Thyroid gland (tissue), 4 donors: ENCODE results near the gene ARFGAP3. TPM values are rescaled to one million over a fixed set of nuclear protein-coding genes. Genes with fewer than 3 reads are reported as not detected.
"Not testable (repeated sequence)": the region's sequence is repeated elsewhere in the genome, so short reads cannot be mapped to it uniquely, and the experiment has no call there.

ENCODE experiments used
- DNase-seq, 2 donors: peaks; one replicate each; pipeline ENCODE4 v3.0.0-alpha.2; 2019
- H3K27ac ChIP-seq, 3 donors: fragments of 200-600 bp; sonication (generic); 1 replicate in 2 of 3; 2 replicates in 1 of 3; pipeline ENCODE4 v1.5.1; 2016 to 2019; ENCODE audit warnings: mild to moderate bottlenecking in 1 of 3, moderate library complexity in 1 of 3
- H3K27me3 ChIP-seq: fragments of 200-600 bp; sonication (generic); one replicate; pipeline ENCODE4 v1.5.1; 2019
- H3K36me3 ChIP-seq, 2 donors: fragments of 200-600 bp; sonication (generic); one replicate each; pipeline ENCODE4 v1.5.1; 2016 to 2019
- H3K4me1 ChIP-seq, 2 donors: fragments of 200-600 bp; sonication (generic); one replicate each; pipeline ENCODE4 v1.5.1; 2017 to 2019
- H3K4me3 ChIP-seq, 3 donors: fragments of 200-600 bp; sonication (generic); replicated peaks in 1 of 3; 1 replicate in 2 of 3; 2 replicates in 1 of 3; pipeline ENCODE4 v1.5.1; 2016; ENCODE audit warnings: mild to moderate bottlenecking in 1 of 3
- H3K9me3 ChIP-seq: fragments of 200-600 bp; sonication (generic); one replicate; pipeline ENCODE4 v1.5.1; 2017
- CTCF ChIP-seq, 6 experiments: fragments of 200-600 bp in 3 of 6; fragments of 450-650 bp in 3 of 6; sonication (generic) in 3 of 6; IDR thresholded peaks; one replicate each; pipeline ENCODE4 v1.5.1; 2016 to 2019; ENCODE audit warnings: antibody characterized with exemption in 6 of 6, mild to moderate bottlenecking in 2 of 6, inconsistent platforms in 1 of 6, moderate library complexity in 1 of 6
- POLR2A ChIP-seq, 2 donors: fragments of 450-650 bp; IDR thresholded peaks; one replicate each; pipeline ENCODE4 v1.6.1; 2017; ENCODE audit warnings: antibody characterized with exemption in 2 of 2, mild to moderate bottlenecking in 2 of 2, moderate library complexity in 1 of 2
- WGBS, 2 donors: methylation state at CpG; one replicate each; pipeline ENCODE4 v1.1.5; 2017; 5-methylcytosine and 5-hydroxymethylcytosine counted together
- intact Hi-C: fragments of 100-400 bp; cut with DNase I; formaldehyde crosslinking; loops from one replicate; pipeline ENCODE4 v1.15.1; 2023
- small RNA-seq: library from RNA; depleted of rRNA; stranded (forward); fragments of <200 nt; gene quantifications from one replicate; pipeline ENCODE3, GENCODE V24; 2016
- total RNA-seq, 4 donors: library from RNA; depleted of rRNA; stranded (reverse); fragments of >200 nt; gene quantifications; one replicate each; pipeline ENCODE4 v1.2.3, GENCODE V29; 2016

Gene ARFGAP3
- total RNA-seq, 4 donors from 2014 or later = 82.3 to 106 (median 94.2) TPM

GRCh38 chr22:42752230-42752746 is 104.8 kb downstream of the ARFGAP3 start:
- no peak for DNase-seq
- Histone ChIP-seq H3K4me3 (no peak overlapping the region), H3K4me1 (peaks cover 0 to 29% of the 10 kb centered on the region in 2 donors), H3K36me3 (no peaks in the 10 kb centered on the region), H3K27me3 (no peaks in the 10 kb centered on the region), H3K27ac (peak overlapping the region; percentile 40 to 66 (median 52)), H3K9me3 (no peaks in the 10 kb centered on the region)
- TF ChIP-seq POLR2A (IDR thresholded peaks at IDR 0.05) (no peak), CTCF (IDR thresholded peaks at IDR 0.05) (no peak)
- intact Hi-C loops = no loop called here
- WGBS, 2 donors = 61 to 63% methylated on average over 8 to 11 of the region's 12 CpGs

GRCh38 chr22:42750421-42750820 is 106.7 kb downstream of the ARFGAP3 start:
- H3K27me3 ChIP-seq, H3K27ac ChIP-seq, intact Hi-C loops, H3K4me3 ChIP-seq, H3K9me3 ChIP-seq, H3K36me3 ChIP-seq, DNase-seq: not testable (repeated sequence)
- WGBS, 2 donors = 79 to 88% methylated on average over 7 of the region's 28 CpGs
- peaks cover 0 to 29% of the 10 kb centered on the region in 2 donors for H3K4me1 ChIP-seq

GRCh38 chr22:42747701-42748513 is 109.2 kb downstream of the ARFGAP3 start:
- Histone ChIP-seq H3K9me3 (no peaks in the 10 kb centered on the region), H3K27ac (peak overlapping the region; percentile 52 to 67 (median 65))
- intact Hi-C loops = no loop called here

More at GRCh38 chr22:42747701-42748513, 109.2 kb downstream of the ARFGAP3 start:
- Histone ChIP-seq H3K4me1 (peaks cover 0 to 40% of the 10 kb centered on the region in 2 donors), H3K36me3 (no peaks in the 10 kb centered on the region), H3K27me3 (no peaks in the 10 kb centered on the region), H3K4me3 (no peak overlapping the region)
- TF ChIP-seq CTCF (IDR thresholded peaks at IDR 0.05) (no peak), POLR2A (IDR thresholded peaks at IDR 0.05) (no peak)
- WGBS, 2 donors = 59 to 67% methylated on average over 14 of the region's 14 CpGs
- no peak for DNase-seq

Small RNAs within 50 kb of the gene (small RNA-seq; reads per million reads assigned to genes)
- gene RF00019 = not detected

Other genes starting within 250 kb of the ARFGAP3 start
- gene POLDIP3, start 242.4 kb downstream of the ARFGAP3 start, total RNA-seq = 10 to 100 TPM; 46.1 to 55.4 (median 49.8) TPM
- gene ATP5MGL, start 216.7 kb downstream of the ARFGAP3 start, total RNA-seq = not detected
- 100 to 1,000 TPM in 1 of 4 donors, 10 to 100 TPM in 3; 52.6 to 120 (median 75.5) TPM for gene CYB5R3, start 207.9 kb downstream of the ARFGAP3 start, total RNA-seq
- 10 to 100 TPM; 12.6 to 23.9 (median 18.0) TPM for gene A4GALT, start 136.4 kb downstream of the ARFGAP3 start, total RNA-seq
- 10 to 100 TPM; 75.4 to 90.1 (median 87.9) TPM for gene PACSIN2, start 157.9 kb upstream of the ARFGAP3 start, total RNA-seq
- gene TTLL1, start 232.1 kb upstream of the ARFGAP3 start, total RNA-seq = 10 to 100 TPM in 1 of 4 donors, 1 to 10 TPM in 3; 4.4 to 11.4 (median 5.8) TPM